GM18526 (cell line): ENCODE measurements around the gene ANKMY2.

Experiments used
- POLR2A ChIP-seq: IDR thresholded peaks from 3 replicates; pipeline ENCODE4 v1.6.1; 2011; ENCODE audit not compliant: insufficient read length; ENCODE audit errors: extremely low read depth

The ANKMY2 gene

DNA sequence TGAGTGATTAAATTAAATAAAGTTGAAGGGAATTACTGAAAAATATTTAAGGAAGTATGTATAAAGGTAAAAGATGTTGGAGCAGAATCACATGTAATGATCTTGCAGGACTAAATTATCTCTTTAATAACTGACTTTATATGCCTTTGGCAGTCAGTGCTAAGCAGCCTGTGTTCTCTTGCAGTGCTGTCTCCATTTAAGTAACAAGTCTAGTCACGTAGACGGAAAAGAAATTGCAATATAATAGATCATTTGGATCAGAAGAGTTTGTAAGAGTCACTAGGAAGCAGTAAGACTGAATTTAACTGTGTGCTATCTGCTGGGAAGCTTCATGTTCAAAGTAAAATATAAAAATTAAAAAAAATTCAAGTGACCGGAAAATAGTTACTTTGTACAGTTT is 21.8 kb upstream of the ANKMY2 start:
- no peak for TF ChIP-seq POLR2A

DNA sequence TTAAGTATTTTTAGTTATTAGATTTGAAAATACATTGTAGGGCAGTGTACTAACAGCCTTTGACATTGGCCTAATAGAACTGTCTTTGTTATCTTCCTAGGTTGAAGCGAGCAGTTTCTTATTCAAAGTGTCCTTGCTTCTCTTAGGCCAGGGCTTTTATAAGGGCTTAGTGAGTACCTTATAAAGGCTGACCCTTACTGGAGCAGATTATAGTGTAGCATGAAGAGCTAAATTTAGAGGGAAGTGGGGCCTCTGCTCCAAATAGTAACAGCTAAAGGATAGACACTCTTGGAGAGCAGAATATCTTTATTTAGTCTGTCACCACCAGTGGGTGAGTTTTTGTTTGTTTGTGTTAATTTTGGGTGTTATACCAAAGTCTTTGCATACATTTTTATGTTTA is 16.4 kb upstream of the ANKMY2 start:
- TF ChIP-seq POLR2A, result no peak

DNA sequence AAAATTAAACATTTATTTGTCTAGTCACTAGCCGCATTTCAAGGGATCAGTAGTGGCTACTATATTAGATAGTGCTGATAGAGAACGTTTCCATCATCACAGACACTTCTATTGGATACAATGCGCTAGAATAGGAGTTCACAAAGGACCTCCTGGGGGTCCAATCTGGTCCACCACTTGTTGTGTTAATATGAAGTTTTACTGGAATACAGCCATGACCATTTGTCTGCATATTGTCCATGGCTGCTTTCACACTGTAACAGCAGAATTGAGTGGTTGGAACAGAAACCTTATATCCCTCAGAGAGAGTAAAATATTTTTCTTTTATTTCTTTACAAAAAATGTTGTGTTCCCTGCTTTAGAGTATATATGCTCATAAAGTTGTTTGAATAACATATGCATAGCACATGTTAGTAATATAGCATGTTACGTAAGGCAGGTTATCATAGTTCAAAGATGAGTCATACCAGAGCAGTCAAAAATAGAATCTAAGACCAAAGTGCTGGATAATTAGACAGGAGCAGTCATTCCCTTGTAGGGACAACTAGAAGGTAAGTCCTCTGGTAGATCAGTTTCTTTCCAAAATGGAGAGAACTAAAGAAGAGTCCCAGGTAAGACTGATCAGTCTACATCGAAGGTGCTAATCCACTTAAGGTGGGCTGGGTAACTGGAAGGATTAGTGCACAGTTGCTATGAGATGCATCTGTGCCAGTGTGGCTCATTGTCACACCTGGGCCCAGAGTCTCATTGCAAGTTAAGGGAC is 15.3 kb upstream of the ANKMY2 start:
- TF ChIP-seq POLR2A, result no peak

DNA sequence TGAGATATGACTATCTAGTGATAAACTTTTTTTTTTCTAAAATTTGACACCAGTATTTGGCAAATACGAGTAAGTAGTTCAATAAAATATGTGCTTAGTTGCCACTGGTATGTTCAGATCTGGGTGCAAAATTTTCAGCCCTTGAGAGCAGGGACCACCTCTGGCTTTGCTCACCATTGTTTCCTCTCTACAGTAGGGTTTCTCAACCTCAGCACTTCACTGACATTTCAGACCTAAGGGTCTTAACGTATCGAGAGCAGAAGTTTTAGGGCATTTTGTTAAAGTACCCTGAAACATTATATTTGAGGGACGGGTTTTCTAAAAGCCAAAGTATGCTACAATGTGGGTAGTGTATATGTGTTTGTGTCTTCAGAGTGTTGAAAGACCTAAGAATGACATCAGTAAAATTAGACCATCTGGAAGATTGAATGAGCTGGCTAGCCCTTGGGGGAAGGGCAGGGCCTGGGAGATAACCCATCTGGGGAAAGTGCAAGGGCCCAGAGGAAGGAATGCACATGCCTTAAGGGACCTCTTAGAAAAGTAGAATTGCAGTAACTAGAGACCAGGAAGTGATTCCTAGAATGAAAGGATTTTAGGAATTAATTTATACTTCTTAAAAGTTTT is 12.2 kb upstream of the ANKMY2 start:
- no peak for TF ChIP-seq POLR2A

DNA sequence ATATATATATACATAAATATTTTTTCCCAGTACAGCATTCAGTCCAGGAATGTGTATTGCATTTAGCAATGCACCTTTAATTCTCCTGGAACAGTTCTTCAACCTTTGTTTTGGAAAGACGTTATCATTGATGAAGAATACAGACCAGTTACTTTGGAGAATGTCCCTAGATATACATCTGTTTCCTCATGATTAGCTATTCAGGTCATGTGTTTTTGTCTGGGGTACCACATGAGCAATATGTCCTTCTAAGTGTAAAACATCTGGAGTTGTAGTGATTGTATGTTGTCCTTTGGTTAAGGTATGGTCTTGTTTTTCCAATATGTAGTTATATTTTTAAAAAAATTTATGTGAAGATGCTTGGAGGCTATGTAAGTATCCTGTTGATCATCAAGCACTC is 10.6 kb upstream of the ANKMY2 start:
- no peak for TF ChIP-seq POLR2A

DNA sequence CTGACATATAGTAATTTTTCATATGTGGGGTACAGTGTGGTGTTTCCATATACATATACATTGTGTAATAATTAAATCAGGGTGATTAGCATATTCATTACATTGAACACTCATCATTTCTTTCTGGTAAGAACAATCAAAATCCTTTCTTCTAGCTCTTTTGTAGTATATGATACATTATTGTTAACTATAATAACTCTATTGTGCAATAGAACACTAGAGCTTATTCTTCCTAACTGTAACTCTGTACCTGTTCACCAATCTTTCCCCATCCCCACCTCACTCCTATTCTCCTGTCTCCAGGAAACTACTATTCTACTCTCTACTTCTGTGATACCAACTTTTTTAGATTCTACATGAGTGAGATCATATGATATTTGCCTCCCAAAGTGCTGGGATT is 9.8 kb upstream of the ANKMY2 start:
- TF ChIP-seq POLR2A, result no peak

DNA sequence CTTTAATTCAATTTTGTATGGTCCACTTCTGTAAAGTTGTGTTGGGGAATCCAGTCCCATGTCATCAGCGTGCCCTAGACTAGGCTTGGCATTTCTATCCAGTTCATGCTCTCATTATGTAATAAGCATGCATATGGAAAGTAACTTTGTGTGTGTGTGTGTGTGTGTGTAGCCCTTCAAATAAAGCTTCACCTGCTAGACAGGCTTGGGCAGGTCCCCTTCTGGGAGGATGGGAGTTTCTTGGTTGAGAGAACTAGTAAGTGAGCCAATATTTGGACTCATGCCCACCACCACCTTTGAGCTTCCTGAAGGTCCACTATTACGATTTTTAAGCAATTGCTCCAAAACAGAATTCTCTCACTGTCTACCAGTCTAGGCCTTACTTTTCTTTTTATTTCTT is 7.3 kb upstream of the ANKMY2 start:
- no peak for TF ChIP-seq POLR2A

DNA sequence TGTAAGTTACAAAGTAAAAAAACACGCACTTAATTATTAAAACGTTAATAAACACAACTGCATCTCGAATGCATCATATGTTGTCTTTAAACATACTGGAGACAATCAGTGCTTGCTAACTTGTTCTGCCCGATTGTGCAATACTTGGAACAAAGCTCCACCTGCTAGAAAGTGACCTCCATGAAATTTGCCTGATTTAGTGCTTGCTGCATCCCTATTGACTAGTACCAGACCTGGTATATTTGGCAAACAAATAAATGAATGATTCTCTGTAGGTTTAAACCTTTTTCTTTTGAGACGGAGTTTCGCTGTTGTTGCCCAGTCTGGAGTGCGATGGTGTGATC is 6.7 kb upstream of the ANKMY2 start:
- no peak for TF ChIP-seq POLR2A

DNA sequence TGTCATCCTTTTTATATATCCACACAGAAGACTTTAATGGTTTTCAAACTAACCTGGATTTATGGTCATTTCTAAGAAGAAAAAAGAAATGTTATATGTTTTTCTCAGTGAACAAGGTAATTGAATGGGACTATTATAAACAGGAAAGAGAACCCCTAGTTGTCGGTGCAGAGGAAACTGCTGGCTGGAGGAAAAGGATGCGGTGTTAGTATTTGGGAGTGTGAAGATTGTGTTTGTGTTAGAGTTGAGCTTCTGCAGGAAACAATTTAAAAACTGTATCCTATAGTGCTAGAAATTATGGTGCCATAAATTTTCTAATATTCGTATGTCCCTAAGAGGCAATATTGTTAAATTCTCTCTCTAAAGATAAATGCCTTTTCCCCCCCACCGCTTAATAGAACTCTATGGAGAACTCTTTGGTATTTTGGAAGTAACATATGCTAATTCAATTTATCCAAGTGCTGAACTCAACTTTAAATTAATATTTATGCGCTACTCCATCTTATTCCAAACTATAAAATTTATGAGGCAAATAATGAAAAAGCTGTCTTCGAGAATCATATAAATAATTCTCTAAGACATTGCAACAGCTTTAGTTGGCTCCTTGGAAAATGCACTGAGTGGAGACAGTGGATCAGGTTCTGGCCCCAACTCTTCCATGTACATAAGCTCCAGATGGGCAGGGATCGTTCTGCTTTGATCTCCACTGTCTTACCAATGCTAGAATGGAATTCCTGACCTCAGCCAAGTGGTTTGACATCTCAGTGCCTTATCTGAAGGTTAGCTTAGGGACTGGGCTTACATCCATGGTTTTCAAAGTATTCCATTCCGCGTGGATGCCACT is 6.1 kb upstream of the ANKMY2 start:
- no peak for TF ChIP-seq POLR2A

DNA sequence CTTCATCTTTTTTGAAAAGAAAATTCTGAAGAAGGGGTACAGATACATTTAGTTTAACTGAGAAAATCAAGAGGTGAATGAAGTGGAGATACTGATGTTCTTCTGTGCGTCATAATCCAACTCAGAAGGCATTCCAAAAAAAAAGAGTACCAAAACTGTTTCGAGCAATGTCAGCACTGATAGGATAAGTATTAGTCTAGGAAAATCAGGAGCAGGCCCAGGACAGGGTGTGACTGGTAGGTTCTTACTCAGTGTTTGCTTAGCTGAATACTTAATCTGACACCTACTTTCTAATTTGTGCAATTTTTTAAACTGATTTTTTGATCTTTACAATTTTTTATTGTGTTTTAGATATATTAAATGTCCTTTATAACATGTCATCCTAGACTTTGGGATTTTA is 4.7 kb upstream of the ANKMY2 start:
- no peak for TF ChIP-seq POLR2A

DNA sequence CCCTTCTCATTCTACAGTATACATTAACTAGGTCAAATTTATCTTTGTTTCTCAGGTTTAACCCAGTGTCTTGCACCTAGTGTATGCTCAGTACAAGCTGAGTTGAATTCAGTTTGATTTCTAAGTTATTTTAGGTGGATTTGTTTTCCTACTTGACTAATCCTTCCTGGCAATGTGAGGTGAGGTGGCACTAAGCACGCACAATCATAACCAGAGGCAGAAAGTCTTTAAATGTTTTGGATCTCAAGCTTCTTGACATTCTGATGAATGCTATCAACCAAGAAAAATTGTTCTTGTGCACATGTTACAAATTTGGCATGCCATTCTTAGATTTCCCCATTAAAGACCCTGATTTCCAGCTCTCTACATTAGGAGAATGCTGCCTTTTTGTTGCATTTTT is 3.6 kb upstream of the ANKMY2 start:
- TF ChIP-seq POLR2A, result no peak

DNA sequence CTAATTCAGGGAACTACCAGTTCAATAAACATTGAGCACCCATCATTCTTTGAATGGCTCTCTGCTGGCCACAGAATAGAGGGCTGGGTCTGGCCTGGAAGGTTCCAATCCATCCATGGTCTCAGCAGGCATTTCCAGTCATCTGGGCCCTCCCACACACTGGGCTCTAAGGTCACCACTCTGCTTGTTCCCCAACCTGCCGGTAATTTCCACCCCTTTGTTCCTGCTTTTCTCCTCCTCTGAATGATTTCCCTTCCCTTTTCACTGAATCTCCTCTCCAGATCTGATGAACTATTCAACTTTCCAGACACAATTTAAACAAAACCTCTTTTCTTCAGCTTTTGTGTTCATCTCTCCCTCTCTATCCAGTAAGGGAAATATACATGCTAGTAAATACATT is 3.0 kb upstream of the ANKMY2 start:
- TF ChIP-seq POLR2A, result no peak

DNA sequence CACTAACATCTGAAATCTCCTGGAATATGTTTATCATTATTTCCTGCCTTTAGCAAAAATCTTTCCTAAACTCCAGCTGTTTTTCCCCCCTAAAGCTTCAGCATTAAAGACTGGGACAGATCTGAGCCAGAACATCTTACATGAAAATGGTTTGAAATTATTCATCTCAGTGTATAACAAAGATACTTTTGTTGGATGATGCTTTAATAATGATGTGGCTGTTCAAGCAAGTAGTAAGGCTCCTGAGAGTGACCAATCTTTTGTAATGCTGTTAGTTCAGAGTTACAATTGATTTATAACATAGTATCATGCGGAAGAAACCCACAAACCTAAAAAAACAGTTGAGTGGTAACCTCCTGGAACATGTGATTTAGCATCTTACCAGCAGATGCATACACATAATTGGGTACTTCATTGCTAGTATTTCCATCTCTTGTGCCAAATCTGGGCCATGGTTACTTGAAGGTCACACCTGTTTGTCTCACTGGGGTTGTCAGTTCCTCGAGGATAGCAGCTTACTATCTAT is 1.9 kb upstream of the ANKMY2 start:
- TF ChIP-seq POLR2A, result no peak

DNA sequence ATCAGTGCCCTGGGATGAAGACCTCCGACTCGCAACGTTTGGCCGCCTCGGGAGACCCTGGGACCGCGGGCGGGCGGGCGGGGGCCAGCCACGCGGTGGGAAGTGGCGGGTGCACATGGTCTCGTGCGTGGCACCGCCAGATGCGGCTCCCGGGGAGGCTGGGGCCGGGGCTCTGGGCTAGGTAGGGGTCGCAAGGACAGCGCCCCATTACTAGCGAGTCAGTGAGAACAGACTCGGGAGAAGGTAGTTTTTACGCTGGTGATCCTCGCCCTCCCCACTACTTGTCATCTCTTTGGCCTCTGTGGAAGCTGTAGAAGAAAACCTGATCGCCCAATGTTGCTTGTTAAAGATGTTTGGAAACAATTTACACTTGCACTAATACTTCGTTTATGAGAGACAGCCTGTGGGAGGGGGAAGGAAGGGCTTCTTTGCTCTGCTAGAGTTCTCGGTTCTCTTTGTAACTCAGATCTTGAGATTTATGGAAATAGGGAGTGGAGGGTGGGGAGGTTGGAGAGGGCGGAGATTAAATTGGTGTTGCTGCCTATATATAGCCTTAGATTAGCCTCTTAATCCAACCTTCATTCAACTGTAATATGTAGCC is 1.0 kb upstream of the ANKMY2 start:
- no peak for TF ChIP-seq POLR2A

DNA sequence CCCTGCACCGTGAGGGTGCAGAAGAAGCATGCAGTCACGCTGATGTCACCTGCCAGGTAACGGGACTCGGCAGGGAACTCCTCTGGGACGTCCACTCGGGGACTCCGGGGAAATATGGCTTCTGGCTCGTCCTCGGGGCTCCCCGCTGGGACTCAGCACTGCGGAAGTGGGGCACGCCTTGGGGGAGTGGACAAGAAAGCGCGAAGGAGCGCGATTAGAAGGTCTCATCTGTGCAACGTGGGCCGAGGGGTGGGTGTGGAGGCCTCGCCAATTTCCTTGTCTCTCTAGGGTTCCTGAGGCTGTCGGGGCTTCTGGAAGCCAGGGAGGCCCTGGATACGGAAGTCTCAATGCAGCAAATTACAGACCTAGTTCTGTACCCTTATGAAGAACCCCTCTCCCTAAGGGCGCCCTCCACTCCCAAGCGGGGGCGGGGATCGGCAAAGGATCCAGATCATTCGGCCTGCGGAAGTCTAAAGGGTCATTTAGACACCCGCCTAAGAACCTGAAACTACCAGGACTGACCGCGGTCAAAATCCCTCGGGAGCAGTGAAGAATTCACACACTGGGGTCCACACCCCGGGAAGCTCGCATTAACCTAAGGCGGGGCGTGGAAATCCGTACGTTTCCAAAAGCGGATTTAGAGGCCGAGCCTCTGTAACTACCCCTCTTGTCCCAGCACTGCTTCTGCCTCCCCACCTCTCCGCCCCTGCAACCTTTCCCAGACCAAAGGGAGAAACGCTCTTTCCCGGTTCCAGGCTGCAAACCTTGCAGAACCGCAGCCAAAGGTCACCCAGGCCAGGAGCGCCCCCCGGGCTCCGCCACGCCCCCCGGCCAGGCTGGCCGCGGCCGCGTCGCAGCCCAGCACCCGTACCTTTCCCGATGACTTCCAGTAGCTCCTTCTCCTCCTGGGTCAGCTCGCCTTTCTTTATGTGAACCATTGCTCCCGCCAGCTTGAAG is 640 bp downstream of the ANKMY2 start:
- no peak for TF ChIP-seq POLR2A

DNA sequence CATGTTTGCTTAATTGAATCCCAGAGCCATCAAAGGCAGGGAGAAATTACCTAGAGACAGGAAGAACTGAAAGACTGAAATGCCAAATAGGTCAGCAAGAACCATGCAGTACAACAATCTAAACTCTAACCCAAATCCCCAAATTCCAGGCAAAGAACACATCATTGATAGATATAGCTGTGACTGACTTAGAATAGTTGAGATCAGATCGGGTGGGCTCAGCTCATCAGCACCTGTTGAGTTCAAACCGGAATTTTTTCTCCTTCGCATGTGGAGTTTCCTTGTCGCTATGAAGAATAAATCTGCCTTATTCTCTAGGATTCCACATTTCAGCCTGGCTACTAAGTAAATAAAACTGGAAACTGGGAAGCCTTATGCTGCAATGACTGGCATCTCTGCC is 1.4 kb downstream of the ANKMY2 start:
- TF ChIP-seq POLR2A, result no peak
